Kidney (tissue), 14 donors: ENCODE measurements around the gene USO1. TPM values are rescaled to one million over a fixed set of nuclear protein-coding genes. Genes with fewer than 3 reads are reported as not detected.

ENCODE experiments used
- DNase-seq, 5 donors: peaks; one replicate each; pipeline ENCODE4 v3.0.0-alpha.2; 2013 to 2020
- FAIRE-seq: peaks from 2 replicates; lab custom pipeline; 2012; peaks lifted over from hg19 to GRCh38; lab: Jason Lieb, UNC
- H3K27ac ChIP-seq, 2 donors: one replicate each; pipeline ENCODE4 v1.7.0; 2013; ENCODE audit warnings: low read depth in 2 of 2, low read length in 2 of 2, inconsistent platforms in 1 of 2
- H3K27me3 ChIP-seq: one replicate; pipeline ENCODE4 v1.7.1; 2013; ENCODE audit warnings: low read length, inconsistent platforms; ENCODE audit not compliant: control insufficient read depth, insufficient read depth
- H3K36me3 ChIP-seq, 3 donors: one replicate each; pipeline versions ENCODE4 v1.7.0 to v1.7.1; 2013; ENCODE audit warnings: low read length in 3 of 3, control low read depth in 1 of 3, inconsistent platforms in 1 of 3; ENCODE audit not compliant: insufficient read depth in 3 of 3, control insufficient read depth in 2 of 3
- H3K4me1 ChIP-seq, 3 donors: one replicate each; pipeline versions ENCODE4 v1.7.0 to v1.7.1; 2013; ENCODE audit warnings: low read length in 3 of 3, inconsistent platforms in 1 of 3, low read depth in 1 of 3; ENCODE audit not compliant: control insufficient read depth in 2 of 3, insufficient read depth in 2 of 3
- H3K4me3 ChIP-seq, 3 donors: one replicate each; pipeline versions ENCODE4 v1.7.0 to v1.8.1; 2013; ENCODE audit warnings: low read length in 3 of 3, control low read depth in 1 of 3, inconsistent platforms in 1 of 3
- H3K9ac ChIP-seq, 3 donors: one replicate each; pipeline versions ENCODE4 v1.7.0 to v1.7.1; 2013; ENCODE audit warnings: low read length in 3 of 3, control low read depth in 1 of 3, inconsistent platforms in 1 of 3
- H3K9me3 ChIP-seq, 3 donors: one replicate each; pipeline versions ENCODE4 v1.7.0 to v1.7.1; 2013; ENCODE audit warnings: low read length in 3 of 3, control low read depth in 1 of 3, inconsistent platforms in 1 of 3; ENCODE audit not compliant: control insufficient read depth in 2 of 3, insufficient read depth in 1 of 3
- CTCF ChIP-seq: IDR thresholded peaks from 3 replicates; pipeline ENCODE4 v1.5.1; 2012; ENCODE audit warnings: mild to moderate bottlenecking, moderate library complexity, borderline replicate concordance; ENCODE audit not compliant: insufficient read depth; ENCODE audit errors: extremely low read depth
- intact Hi-C: fragments of 100-400 bp; cut with DNase I; formaldehyde crosslinking; loops from one replicate; pipeline ENCODE4 v1.11.1; 2022
- polyA plus RNA-seq: library from polyadenylated mRNA; stranded (reverse); fragments of 350-450 nt; fragmentation: Illumina TruSeq; extraction: RNeasy Lipid Tissue Mini Kit (QIAGEN cat#74804); gene quantifications from one replicate; pipeline ENCODE4 v1.2.3, GENCODE V29; 2014; ENCODE audit warnings: low read depth, low replicate concordance; ENCODE audit not compliant: insufficient read depth
- total RNA-seq: library from RNA; stranded (reverse); fragmentation: NEBNext Ultra II Directional; extraction: Animal tissue kit (Norgen Biotek cat#: 25700); gene quantifications from one replicate; pipeline ENCODE4 v1.2.1, GENCODE V29; 2021
- donor health status: control.
- donor health status: control.
- donor health status: control.
- donor health status: control.
- donor health status: control.
- donor health status: DM: yes; HTN: yes; CAD: no.
- donor health status: Normal renal cell carcinoma (clear cell type).

Gene USO1
- total and polyA plus RNA-seq, 2 donors from 2014 or later: 23.2 to 49.6 TPM

GRCh38 chr4:75821216-75821615 lies 96.8 kb downstream of the USO1 start:
- FAIRE-seq (no peak), DNase-seq (no peak)
- H3K9me3 ChIP-seq: no peaks in the 10 kb centered on the region
- H3K4me3 ChIP-seq: no peak overlapping the region
- H3K9ac ChIP-seq: no peak overlapping the region
- intact Hi-C loops: no loop called here
- H3K27me3 ChIP-seq: no peaks in the 10 kb centered on the region
- peaks cover 0 to 10% (median 4%) of the 10 kb centered on the region in 3 donors for H3K4me1 ChIP-seq
- no peak overlapping the region for H3K27ac ChIP-seq
- no peaks in the 10 kb centered on the region for H3K36me3 ChIP-seq
- no peak for TF ChIP-seq CTCF

- DNase-seq (no peak), FAIRE-seq (no peak)
- Histone ChIP-seq H3K36me3 (no peaks in the 10 kb centered on the region), H3K27ac (no peak overlapping the region), H3K27me3 (no peaks in the 10 kb centered on the region), H3K4me1 (peaks cover 0 to 10% (median 4%) of the 10 kb centered on the region in 3 donors), H3K9me3 (no peaks in the 10 kb centered on the region), H3K4me3 (no peak overlapping the region), H3K9ac (no peak overlapping the region)
- TF ChIP-seq CTCF: no peak
- intact Hi-C loops: no loop called here
Observed at GRCh38 chr4:75821966-75822365, 97.6 kb downstream of the USO1 start.

- TF ChIP-seq CTCF: no peak
- DNase-seq (no peak), FAIRE-seq (no peak)
- Histone ChIP-seq H3K9me3 (no peaks in the 10 kb centered on the region), H3K9ac (no peak overlapping the region), H3K4me1 (peaks cover 0 to 10% (median 4%) of the 10 kb centered on the region in 3 donors), H3K27me3 (no peaks in the 10 kb centered on the region), H3K27ac (no peak overlapping the region), H3K4me3 (no peak overlapping the region), H3K36me3 (no peaks in the 10 kb centered on the region)
- intact Hi-C loops: no loop called here
Observed at GRCh38 chr4:75822416-75822815, 98.0 kb downstream of the USO1 start.

- Histone ChIP-seq H3K27ac (no peak overlapping the region), H3K36me3 (no peaks in the 10 kb centered on the region), H3K4me3 (no peak overlapping the region), H3K27me3 (no peaks in the 10 kb centered on the region), H3K9me3 (no peaks in the 10 kb centered on the region), H3K9ac (no peak overlapping the region), H3K4me1 (peaks cover 0 to 10% (median 4%) of the 10 kb centered on the region in 3 donors)
- intact Hi-C loops: no loop called here
- FAIRE-seq: no peak
- TF ChIP-seq CTCF: no peak
- DNase-seq: no peak
Observed at GRCh38 chr4:75823812-75824211, 99.4 kb downstream of the USO1 start.
